Lower leg skin (tissue), 4 donors: ENCODE results near the gene OBP2B. TPM values are rescaled to one million over a fixed set of nuclear protein-coding genes. Genes with fewer than 3 reads are reported as not detected.
"Not testable (repeated sequence)": the region's sequence is repeated elsewhere in the genome, so short reads cannot be mapped to it uniquely, and the experiment has no call there.

Experiments used
- DNase-seq, 2 donors: peaks; one replicate each; pipeline ENCODE4 v3.0.0-alpha.2; 2019; ENCODE audit warnings: low spot score in 2 of 2
- H3K4me3 ChIP-seq: fragments of 200-600 bp; sonication (generic); 2 replicates; pipeline ENCODE4 v1.5.1; 2017; ENCODE audit warnings: mild to moderate bottlenecking, low read depth; ENCODE audit not compliant: poor library complexity, severe bottlenecking
- CTCF ChIP-seq, 3 donors: fragments of 450-650 bp; IDR thresholded peaks; one replicate each; pipeline ENCODE4 v1.5.1; 2016; ENCODE audit warnings: antibody characterized with exemption in 3 of 3, mild to moderate bottlenecking in 3 of 3, moderate library complexity in 2 of 3
- POLR2A ChIP-seq, 2 donors: fragments of 450-650 bp; IDR thresholded peaks; one replicate each; pipeline ENCODE4 v1.6.1; 2016 to 2017; ENCODE audit warnings: antibody characterized with exemption in 2 of 2, mild to moderate bottlenecking in 1 of 2, moderate library complexity in 1 of 2
- WGBS, 2 donors: methylation state at CpG; one replicate each; pipeline ENCODE4 v1.1.5; 2018; 5-methylcytosine and 5-hydroxymethylcytosine counted together
- intact Hi-C: fragments of 100-400 bp; cut with DNase I; formaldehyde crosslinking; loops from one replicate; pipeline ENCODE4 v1.15.0; 2023; ENCODE audit warnings: low total_unique reads
- total RNA-seq, 4 donors: library from RNA; depleted of rRNA; stranded (reverse); fragments of >200 nt; gene quantifications; one replicate each; pipeline ENCODE4 v1.1.0, GENCODE V29; 2016

The OBP2B gene
- total RNA-seq, 4 donors from 2014 or later, result 11.4 to 13.0 TPM; not detected in 2

DNA sequence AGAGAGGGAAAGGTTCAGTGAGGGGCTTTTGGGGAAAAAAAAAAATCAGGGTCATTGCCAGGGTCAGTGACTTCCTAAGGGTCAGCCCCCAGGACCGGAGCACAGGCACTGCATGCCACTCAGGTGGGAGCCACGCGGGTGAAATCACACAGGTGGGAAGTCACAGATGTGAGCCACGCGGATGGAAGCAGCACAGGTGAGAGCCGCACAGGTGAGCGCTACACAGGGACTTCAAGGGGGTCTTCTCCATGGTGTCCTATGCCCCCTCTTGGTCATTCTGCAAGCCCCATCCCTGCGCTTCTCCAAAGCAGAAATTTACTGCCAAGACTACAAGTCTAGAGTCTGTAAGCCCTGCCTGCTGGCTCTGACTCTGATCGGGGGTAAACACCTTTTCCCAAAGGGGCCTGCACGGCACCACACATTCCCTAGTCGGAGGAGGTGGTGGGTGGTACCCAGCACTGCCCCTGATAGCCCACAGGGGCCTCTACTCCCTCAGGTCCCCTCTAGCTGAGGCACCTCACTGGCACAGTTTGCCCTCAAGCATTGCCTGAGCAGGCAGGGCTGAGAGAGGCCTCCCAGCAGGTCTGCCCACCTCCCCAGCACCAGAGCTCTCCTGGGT lies 18.3 kb upstream of the OBP2B start:
- TF ChIP-seq CTCF (IDR thresholded peaks at IDR 0.05), result no peak
- TF ChIP-seq POLR2A (IDR thresholded peaks at IDR 0.05), result no peak
- intact Hi-C loops, result no loop called here
- no peak overlapping the region for H3K4me3 ChIP-seq
- DNase-seq, result peak in 1 of 2 donors; percentile 43
- WGBS, 2 donors, result 86 to 87% methylated on average over 11 of the region's 11 CpGs

DNA sequence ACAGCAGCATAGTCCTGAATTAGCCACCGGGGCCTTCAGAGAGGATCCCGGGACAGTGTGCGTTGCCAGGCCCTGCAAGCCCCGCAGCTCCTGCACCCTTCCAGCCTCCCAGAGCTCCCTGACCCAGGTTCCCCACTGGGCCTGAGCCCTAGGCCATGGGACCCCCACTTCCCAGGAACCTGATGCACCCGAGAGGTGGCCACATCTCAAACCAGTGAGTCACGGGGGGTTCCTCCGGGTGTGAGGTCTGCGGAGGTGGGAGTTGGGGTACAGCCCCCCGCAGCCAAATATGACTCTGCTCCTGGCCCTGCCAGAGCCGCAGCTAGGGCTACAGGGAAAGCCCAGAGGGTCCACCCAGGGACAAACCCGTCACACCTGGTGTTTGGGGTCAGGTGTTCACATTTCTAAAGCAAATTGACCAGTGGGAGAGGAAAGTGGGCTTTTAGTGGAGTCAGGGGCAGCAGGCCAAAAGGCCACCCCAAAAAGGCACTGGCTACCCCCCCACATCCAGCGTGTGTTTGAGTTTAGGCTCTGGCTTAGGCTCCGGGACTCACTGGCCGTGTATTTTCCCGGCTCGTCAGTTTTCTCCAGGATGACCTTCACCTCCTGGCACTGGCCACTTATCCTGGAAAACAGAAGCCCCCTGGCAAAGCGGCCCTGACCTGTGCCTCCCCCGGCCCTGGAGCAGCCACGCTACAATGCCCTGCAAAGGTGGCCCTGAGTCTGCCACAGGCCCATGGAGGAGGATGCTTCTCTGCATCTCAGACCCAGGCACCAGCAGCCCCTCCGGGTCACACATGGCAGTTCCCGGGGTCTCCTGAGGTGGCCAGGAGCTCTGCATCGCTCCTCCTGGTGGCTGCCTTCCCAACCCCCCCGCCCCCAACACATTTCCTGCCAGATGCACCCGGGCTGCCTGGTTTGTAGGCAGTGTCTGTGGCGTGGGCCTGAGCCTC lies 17.4 kb upstream of the OBP2B start:
- intact Hi-C loops, result no loop called here
- WGBS, 2 donors, result 73 to 81% methylated on average over 21 to 25 of the region's 25 CpGs
- TF ChIP-seq CTCF (IDR thresholded peaks at IDR 0.05), result no peak
- TF ChIP-seq POLR2A (IDR thresholded peaks at IDR 0.05), result no peak
- H3K4me3 ChIP-seq, result no peak overlapping the region
- DNase-seq, result peak in 1 of 2 donors; percentile 79

- TF ChIP-seq CTCF (IDR thresholded peaks at IDR 0.05), result no peak
- TF ChIP-seq POLR2A (IDR thresholded peaks at IDR 0.05), result no peak
- no peak overlapping the region for H3K4me3 ChIP-seq
- WGBS, 2 donors, result 73 to 77% methylated on average over 20 to 33 of the region's 38 CpGs
- peak in 1 of 2 donors; percentile 78 for DNase-seq
- intact Hi-C loops, result no loop called here
These were observed 16.3 kb upstream of the OBP2B start for GRCh38 chr9:133225171-133226011.

GRCh38 chr9:133224762-133225161 lies 15.7 kb upstream of the OBP2B start:
- intact Hi-C loops, result no loop called here
- no peak overlapping the region for H3K4me3 ChIP-seq
- 87 to 90% methylated on average over 9 to 12 of the region's 12 CpGs for WGBS, 2 donors
- TF ChIP-seq CTCF (IDR thresholded peaks at IDR 0.05), result no peak
- TF ChIP-seq POLR2A (IDR thresholded peaks at IDR 0.05), result no peak
- DNase-seq, result peak in 1 of 2 donors; percentile 36

GRCh38 chr9:133223159-133223756 lies 14.2 kb upstream of the OBP2B start:
- 23 to 29% methylated on average over 13 of the region's 13 CpGs for WGBS, 2 donors

GRCh38 chr9:133221994-133222393 lies 12.9 kb upstream of the OBP2B start:
- 58 to 65% methylated on average over 10 to 11 of the region's 12 CpGs for WGBS, 2 donors
- intact Hi-C loops, H3K4me3 ChIP-seq: not testable (repeated sequence)
- DNase-seq, result peak in 1 of 2 donors; percentile 65

More at GRCh38 chr9:133223159-133223756, 14.2 kb upstream of the OBP2B start:
- DNase-seq, result peak in 1 of 2 donors; percentile 85
- intact Hi-C loops, H3K4me3 ChIP-seq: not testable (repeated sequence)
